Activated naive CD8-positive, alpha-beta T cell treated with anti-CD3 and anti-CD28 coated beads for 36 hours (primary cell): Measurements from ENCODE around the gene VIPR1. TPM values are rescaled to one million over a fixed set of nuclear protein-coding genes. Genes with fewer than 3 reads are reported as not detected.

Source experiments
- DNase-seq: peaks from one replicate; pipeline ENCODE4 v3.0.0; 2021
- H3K27ac Mint-ChIP-seq: one replicate; pipeline ENCODE4 v1.8.0; 2022; ENCODE audit warnings: mild to moderate bottlenecking, moderate library complexity, mixed read lengths
- H3K27me3 Mint-ChIP-seq: one replicate; pipeline ENCODE4 v1.8.0; 2022; ENCODE audit warnings: mild to moderate bottlenecking, mixed read lengths
- H3K36me3 Mint-ChIP-seq: one replicate; pipeline ENCODE4 v1.8.0; 2021; ENCODE audit warnings: mild to moderate bottlenecking, mixed read lengths
- H3K4me1 Mint-ChIP-seq: one replicate; pipeline ENCODE4 v1.8.0; 2021; ENCODE audit warnings: mixed read lengths
- H3K4me3 Mint-ChIP-seq: one replicate; pipeline ENCODE4 v1.8.0; 2022; ENCODE audit warnings: mild to moderate bottlenecking, moderate library complexity, mixed read lengths
- H3K9me3 Mint-ChIP-seq: one replicate; pipeline ENCODE4 v1.8.0; 2022; ENCODE audit warnings: mixed read lengths
- total RNA-seq, 2 experiments: library from RNA; stranded (reverse); gene quantifications; one replicate each; pipeline ENCODE4 v1.2.3, GENCODE V29; 2021

Gene VIPR1, protein sequence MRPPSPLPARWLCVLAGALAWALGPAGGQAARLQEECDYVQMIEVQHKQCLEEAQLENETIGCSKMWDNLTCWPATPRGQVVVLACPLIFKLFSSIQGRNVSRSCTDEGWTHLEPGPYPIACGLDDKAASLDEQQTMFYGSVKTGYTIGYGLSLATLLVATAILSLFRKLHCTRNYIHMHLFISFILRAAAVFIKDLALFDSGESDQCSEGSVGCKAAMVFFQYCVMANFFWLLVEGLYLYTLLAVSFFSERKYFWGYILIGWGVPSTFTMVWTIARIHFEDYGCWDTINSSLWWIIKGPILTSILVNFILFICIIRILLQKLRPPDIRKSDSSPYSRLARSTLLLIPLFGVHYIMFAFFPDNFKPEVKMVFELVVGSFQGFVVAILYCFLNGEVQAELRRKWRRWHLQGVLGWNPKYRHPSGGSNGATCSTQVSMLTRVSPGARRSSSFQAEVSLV
- total RNA-seq = 1 to 10 TPM; 6.0 to 6.6 TPM

DNA sequence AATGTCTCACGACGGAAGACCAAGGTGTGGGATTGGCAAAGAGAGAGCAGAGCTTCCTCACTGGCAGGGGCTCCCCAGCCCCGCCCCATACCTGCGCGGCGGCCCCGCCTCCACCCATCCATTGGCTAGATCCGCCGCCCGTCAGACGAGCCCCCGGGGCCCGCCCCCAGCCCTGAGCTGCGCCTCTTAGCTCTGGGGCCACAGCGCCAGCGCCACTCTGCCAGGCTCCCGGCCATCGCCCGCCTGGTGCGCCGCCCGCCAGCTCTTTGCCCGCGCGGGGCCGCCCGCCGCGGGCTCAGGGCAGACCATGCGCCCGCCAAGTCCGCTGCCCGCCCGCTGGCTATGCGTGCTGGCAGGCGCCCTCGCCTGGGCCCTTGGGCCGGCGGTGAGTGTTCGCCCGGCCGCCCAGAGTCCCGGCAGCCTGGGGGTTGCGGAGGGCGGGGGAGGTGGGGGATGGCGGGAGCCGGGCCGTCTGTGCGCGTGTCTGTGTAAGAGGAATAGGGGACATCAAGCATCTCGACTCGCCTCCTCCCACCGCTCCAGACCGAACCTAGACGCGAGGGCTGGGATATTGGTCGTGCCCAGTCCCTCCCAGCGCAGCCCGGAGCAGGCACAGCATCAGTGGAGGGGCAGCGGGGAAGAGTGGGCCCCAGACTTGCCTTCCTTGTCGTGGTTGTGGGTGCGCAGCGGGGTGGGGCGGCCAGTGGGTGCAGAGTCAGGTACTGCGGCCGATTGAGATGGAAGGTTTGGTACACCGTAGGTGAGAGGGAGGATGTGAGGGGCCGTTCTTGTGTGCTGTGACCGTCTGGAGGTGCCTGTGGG is at the start of gene VIPR1:
VIPR1 (plus strand) TSS at position 215 of the 822 bp plus-strand sequence; CDS start at position 308, 93 bp downstream.
- Mint-ChIP-seq H3K4me3 (peak within 1 kb of the TSS; percentile 86), H3K9me3 (no peaks in the 10 kb centered on the region), H3K4me1 (peaks cover 38% of the 10 kb centered on the region), H3K27ac (peak within 1 kb of the TSS; percentile 65), H3K36me3 (no peaks in the 10 kb centered on the region), H3K27me3 (peaks cover 26% of the 10 kb centered on the region)
- peak; percentile 94 for DNase-seq

DNA sequence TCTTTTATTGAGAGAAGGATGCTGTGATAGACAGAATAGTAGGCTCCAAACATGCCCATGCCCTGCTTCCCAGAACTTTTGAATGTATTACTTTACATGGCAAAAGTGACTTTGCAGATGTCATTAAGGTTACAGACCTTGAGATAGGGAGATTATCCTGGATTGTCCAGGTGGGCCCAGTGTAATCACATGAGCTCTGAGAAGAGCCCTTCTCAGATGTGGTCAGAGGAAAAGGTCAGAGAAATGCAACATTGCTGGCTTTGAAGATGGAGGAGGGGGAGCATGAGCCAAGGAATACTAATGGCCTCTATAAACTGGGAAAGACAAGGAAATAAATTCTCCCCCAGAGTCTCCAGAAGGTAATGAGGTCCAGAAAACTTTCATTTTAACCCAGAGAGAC is 46.2 kb upstream of the VIPR1 start:
- no peaks in the 10 kb centered on the region for H3K9me3 Mint-ChIP-seq
- H3K27ac Mint-ChIP-seq = no peak overlapping the region
- H3K36me3 Mint-ChIP-seq = no peaks in the 10 kb centered on the region
- H3K4me3 Mint-ChIP-seq = no peak overlapping the region
- H3K27me3 Mint-ChIP-seq = peaks cover 4% of the 10 kb centered on the region
- no peaks in the 10 kb centered on the region for H3K4me1 Mint-ChIP-seq
- DNase-seq = no peak

DNA sequence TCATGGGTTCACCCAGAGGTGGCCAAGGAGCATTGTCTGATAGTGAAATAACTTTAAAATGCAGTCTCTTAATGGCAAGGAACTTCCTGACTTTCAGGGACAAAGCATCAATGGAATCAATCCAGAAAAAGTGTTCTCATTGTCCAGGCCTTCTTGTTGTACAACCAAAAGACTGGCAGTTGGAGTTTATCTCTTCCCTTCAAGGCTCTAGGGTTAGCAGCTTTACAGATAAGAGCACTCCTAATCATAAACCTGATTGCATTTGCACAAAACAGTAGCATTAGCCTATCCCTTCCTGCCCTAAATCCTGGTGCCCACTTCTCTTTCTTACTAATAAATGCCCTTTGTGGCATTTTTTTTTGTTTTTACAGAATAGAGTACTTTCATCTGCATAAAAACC is 43.3 kb upstream of the VIPR1 start:
- Mint-ChIP-seq H3K36me3 (no peaks in the 10 kb centered on the region), H3K4me3 (no peak overlapping the region), H3K27ac (no peak overlapping the region), H3K27me3 (peaks cover 4% of the 10 kb centered on the region), H3K4me1 (no peaks in the 10 kb centered on the region), H3K9me3 (no peaks in the 10 kb centered on the region)
- no peak for DNase-seq

DNA sequence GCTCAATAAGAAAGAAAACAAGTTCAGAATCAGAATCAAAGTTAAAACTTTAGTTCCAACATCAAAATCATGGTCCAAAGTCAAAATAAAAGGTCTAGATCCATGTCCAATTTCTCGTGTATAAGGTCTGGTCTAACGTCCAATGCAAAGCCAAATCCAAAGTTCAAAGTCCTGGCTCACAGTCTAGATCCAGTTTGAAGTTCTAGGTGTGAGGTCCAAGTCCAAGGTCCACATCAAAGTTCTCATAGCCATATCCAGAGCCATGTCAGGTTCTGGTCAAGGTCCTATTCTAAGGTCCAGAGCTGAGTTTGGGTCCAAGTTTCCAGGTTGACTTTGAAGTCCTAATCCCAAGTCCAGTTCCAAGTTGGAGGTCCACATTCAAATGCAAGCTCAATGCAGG is 40.7 kb upstream of the VIPR1 start:
- Mint-ChIP-seq H3K36me3 (no peaks in the 10 kb centered on the region), H3K4me3 (no peak overlapping the region), H3K27ac (no peak overlapping the region), H3K9me3 (no peaks in the 10 kb centered on the region), H3K27me3 (no peaks in the 10 kb centered on the region), H3K4me1 (no peaks in the 10 kb centered on the region)
- no peak for DNase-seq

DNA sequence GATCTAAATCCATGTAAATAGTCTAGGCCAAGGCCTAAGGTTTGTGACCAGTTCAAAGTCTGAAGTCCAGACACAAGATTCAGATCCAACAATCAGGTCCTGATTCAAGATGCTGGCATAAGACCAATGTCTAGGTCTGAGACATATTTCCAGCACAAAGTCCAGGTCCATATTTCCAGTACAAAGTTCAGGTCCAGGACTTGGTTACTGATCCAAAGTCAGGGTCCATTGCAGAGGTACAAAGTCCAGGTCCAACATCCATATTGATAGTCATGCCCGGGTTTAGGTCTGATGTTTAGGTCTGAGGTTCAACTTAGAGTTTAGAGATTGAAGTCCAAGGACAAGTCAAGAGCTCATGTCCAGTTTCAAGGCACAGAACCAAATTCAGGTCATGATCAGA is 39.4 kb upstream of the VIPR1 start:
- H3K9me3 Mint-ChIP-seq = no peaks in the 10 kb centered on the region
- H3K4me3 Mint-ChIP-seq = no peak overlapping the region
- H3K4me1 Mint-ChIP-seq = no peaks in the 10 kb centered on the region
- H3K27ac Mint-ChIP-seq = no peak overlapping the region
- no peaks in the 10 kb centered on the region for H3K36me3 Mint-ChIP-seq
- DNase-seq = no peak
- H3K27me3 Mint-ChIP-seq = no peaks in the 10 kb centered on the region

DNA sequence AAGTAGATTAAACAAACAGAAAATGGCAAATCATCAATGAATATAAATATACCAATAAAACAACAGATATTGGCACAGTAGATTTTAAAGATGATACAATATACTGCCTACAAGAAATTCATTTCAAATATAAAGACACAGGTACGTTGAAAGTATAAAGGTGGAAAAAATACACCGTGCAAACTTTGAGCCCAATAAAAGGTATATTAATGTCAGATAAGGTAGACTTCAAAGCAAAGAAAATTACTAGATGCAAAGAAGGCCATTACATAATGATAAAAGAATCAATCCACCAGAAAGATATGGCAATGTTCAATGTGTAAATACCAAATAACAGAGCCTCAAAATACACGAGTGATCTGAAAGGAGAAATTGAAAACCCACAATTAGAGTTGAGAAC is 34.3 kb upstream of the VIPR1 start:
- Mint-ChIP-seq H3K4me3 (no peak overlapping the region), H3K27ac (no peak overlapping the region), H3K9me3 (no peaks in the 10 kb centered on the region), H3K36me3 (no peaks in the 10 kb centered on the region), H3K27me3 (no peaks in the 10 kb centered on the region), H3K4me1 (no peaks in the 10 kb centered on the region)
- DNase-seq = no peak

DNA sequence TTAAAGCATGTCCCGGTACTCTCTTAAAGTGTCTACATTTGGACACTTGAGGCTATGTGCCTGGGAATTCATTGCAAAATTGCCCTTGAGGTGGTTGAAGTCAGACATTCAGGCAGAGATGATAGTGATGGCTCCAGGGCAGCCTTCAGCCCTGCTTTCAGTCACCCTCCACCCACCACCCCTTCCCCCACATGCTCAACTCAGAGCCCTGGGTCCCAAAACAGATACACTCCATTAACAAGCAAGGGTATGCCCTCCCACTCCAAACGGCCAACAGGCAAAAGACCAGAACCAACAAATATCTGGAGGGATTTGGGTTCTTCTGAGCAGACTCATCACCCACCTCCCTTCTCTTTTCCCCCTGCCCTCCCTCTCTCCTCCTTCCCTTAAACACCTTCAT is 29.9 kb upstream of the VIPR1 start:
- Mint-ChIP-seq H3K4me3 (no peak overlapping the region), H3K27me3 (no peaks in the 10 kb centered on the region), H3K4me1 (no peaks in the 10 kb centered on the region)

DNA sequence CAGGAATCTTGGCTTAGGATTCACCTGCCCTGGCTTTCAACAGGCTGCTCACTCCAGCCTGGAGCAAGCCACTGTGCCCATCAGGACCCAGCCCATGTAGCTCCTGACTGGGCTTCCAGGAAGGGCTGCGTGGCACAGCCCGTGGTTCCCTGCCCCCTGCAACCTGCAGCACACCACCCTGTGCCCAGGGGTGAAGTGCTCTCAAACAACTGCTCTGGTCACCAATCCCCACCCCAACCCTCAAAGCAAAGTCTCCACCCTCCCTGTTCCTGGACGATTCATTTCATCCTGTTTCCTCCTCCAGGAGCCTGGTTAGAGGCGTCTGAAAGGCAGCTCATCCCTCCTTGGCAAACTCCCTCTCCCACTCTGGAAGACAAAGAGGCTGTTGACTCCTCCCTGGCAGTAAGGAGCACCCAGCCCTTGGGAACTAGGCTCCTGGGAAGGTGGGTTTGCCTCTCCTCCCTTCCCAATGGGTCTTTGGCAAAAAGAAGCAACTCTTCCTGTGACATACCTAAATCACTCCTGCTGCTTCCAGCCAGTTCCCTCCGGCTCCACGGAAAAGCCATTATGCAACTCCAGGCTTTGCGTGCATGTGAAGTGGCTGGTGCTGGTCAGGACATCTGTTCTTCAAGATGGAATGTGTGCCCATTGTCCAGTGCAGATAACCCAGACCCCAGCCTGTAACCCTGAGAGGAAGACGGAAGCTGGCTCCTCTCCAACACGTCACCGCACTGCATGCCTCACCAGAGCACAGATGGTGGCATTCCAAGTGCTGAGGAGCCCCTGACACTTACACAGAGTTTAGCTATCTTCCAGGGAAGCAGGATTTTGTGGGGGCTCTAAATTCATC is 29.1 kb upstream of the VIPR1 start:
- Mint-ChIP-seq H3K36me3 (no peaks in the 10 kb centered on the region), H3K27me3 (no peaks in the 10 kb centered on the region), H3K4me3 (no peak overlapping the region), H3K4me1 (no peaks in the 10 kb centered on the region), H3K9me3 (no peaks in the 10 kb centered on the region), H3K27ac (no peak overlapping the region)
- no peak for DNase-seq

More for the DNA sequence above, 29.9 kb upstream of the VIPR1 start:
- Mint-ChIP-seq H3K9me3 (no peaks in the 10 kb centered on the region), H3K27ac (no peak overlapping the region), H3K36me3 (no peaks in the 10 kb centered on the region)
- no peak for DNase-seq

DNA sequence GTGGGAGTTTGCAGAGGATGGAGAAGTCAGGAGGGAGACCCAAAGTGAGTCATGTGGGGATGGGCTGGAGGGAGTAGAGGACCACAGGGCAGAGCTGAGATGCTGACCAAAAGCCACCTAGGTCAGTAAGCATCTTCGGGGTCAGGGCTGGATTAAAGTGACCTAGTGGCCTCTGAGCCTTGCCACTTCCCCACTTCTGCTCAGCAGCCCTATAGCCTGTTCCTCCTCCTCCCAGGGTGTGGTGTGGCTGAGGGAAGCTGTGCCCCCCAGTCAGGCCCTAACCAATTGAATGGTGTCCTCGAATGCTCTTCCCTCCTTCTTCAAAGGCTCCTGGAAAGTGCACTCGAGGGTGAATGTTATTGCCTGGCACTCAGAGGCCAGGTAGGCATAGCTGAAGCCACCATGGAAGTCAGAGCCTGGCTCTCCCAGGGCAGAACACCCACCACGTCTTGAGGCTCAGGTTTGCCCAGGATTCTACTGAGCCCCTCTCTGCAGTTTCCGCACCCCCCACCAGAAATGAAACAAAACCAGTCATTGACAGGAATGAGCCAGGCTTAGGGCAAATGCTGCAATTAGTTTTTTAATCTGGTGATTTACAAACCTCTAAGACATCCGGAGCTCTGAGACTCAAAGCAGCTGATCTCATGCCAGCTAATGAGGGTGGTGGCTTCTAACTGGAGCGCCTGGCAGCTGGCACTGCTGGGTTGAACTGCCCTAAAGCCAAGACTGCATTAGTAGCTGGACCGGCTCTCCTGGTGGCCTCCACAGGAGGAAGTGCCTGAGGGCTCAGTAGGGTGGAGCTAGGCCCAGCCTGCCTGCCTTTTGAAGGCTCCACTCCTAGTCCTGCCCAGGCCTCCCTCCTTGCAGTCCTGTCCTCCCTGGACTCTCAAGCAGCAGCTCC is 26.0 kb upstream of the VIPR1 start:
- peaks cover 1% of the 10 kb centered on the region for H3K27me3 Mint-ChIP-seq
- no peak overlapping the region for H3K27ac Mint-ChIP-seq
- peaks cover 2% of the 10 kb centered on the region for H3K36me3 Mint-ChIP-seq
- no peaks in the 10 kb centered on the region for H3K4me1 Mint-ChIP-seq
- peaks cover 16% of the 10 kb centered on the region for H3K9me3 Mint-ChIP-seq
- no peak overlapping the region for H3K4me3 Mint-ChIP-seq
- no peak for DNase-seq

DNA sequence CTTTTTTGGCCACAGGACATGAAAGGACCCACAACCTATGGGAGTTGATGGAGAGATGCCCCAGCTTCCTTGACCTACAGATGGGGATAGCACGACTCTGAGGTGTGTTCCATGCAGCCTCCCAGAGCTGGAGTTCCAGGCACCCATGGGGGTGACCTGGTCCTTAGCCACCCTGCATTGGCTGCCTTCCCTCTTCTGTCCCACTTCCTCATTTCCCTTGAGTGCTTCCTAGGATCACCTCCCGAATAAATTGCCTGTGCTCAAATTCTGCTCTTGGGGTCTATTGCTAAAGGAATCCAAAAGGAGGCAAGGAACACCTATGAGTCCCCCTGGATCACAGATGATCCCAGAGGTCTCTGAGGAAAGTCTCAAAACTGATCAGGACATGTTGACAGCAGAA is 24.7 kb upstream of the VIPR1 start:
- Mint-ChIP-seq H3K9me3 (peaks cover 23% of the 10 kb centered on the region), H3K36me3 (peaks cover 6% of the 10 kb centered on the region), H3K4me3 (no peak overlapping the region), H3K27me3 (peaks cover 3% of the 10 kb centered on the region), H3K4me1 (no peaks in the 10 kb centered on the region), H3K27ac (no peak overlapping the region)
- DNase-seq = no peak

DNA sequence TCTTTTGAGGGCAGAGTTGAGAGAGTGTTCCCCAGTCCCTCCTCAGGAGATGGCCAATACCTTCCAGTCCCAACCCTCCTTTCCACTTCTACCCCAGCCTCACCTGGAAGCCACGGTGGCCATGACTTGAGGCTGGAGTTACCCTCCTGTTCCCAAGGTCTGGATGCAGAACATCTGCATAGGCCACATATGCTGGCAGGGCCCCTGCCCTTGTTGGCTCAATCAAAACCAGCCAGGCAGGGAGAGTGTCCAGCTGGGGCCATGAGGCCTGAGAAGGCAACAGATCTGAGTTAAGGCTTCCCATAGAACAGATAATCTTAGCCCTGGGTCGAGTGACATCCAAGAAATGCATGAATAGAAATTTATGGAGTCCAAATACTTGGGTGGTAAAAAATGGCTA is 23.6 kb upstream of the VIPR1 start:
- no peak for DNase-seq
- Mint-ChIP-seq H3K27me3 (peaks cover 3% of the 10 kb centered on the region), H3K9me3 (peaks cover 24% of the 10 kb centered on the region), H3K27ac (no peak overlapping the region), H3K4me1 (no peaks in the 10 kb centered on the region), H3K36me3 (peaks cover 6% of the 10 kb centered on the region), H3K4me3 (no peak overlapping the region)

DNA sequence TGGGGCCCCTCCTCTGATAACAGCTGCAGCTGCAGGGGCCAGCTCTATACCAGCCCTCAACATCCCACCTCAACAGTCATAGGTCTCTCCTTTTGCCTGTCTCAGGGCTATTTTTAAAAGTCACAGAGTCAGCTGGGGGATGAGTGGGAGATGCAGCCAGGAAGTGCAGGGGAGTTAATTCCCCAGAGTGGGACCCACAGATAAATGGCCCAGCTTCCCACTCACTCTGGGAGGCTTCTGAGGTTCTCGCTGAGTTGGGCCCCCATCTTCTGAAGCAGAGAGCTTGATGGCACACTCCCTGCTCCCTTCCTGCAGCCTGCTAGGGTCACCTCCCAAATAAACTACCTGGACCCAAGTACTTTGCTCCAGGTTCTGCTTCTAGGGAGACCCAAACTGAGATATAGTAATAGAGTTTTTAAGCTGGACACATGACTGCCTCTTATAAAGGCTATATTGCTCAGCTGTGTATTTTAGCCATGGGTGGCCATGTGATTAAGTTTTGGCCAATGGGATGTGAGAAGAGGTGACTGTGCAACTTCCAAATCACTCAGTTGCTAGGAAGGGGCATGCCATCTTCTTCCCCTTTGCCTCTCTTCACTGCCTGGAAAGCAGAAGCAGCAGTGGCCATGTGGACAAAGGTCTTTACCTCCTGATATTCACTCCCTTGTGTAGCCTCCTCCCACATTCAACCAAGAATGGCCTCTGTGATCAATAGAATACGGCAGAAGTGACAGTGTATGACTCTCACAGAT is 15.5 kb upstream of the VIPR1 start:
- Mint-ChIP-seq H3K4me3 (no peak overlapping the region), H3K36me3 (peaks cover 1% of the 10 kb centered on the region), H3K27ac (no peak overlapping the region), H3K9me3 (peaks cover 5% of the 10 kb centered on the region), H3K4me1 (no peaks in the 10 kb centered on the region), H3K27me3 (no peaks in the 10 kb centered on the region)
- DNase-seq = no peak

DNA sequence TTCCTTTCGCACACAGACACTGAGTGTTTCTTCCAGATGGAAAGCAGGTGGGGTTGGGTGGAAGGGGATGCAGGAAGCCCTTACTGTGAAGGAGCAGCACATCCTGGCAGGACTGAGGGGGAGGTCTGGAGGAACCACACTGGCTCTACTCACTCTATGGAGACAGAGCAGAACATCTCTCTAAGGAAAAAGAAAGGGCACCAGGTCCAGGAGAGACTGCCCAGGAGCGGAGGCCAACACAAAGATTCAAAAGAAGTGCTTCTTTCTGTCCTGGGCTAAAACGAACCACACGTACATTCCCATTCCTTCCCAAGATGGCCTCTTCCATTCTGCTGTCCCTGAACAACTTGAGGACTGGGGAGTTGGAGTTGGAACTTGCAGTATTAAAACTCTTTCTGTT is 13.8 kb upstream of the VIPR1 start:
- Mint-ChIP-seq H3K4me1 (no peaks in the 10 kb centered on the region), H3K27me3 (no peaks in the 10 kb centered on the region), H3K4me3 (no peak overlapping the region), H3K36me3 (no peaks in the 10 kb centered on the region), H3K9me3 (no peaks in the 10 kb centered on the region), H3K27ac (no peak overlapping the region)
- no peak for DNase-seq
